GM12892 (cell line): ENCODE results near the gene TATDN3.
"Not testable (repeated sequence)": the region's sequence is repeated elsewhere in the genome, so short reads cannot be mapped to it uniquely, and the experiment has no call there.

Experiments used
- DNase-seq: peaks from one replicate; pipeline ENCODE4 v3.0.0; 2011; ENCODE audit not compliant: insufficient read length
- FAIRE-seq: peaks from 2 replicates; lab custom pipeline; 2011; peaks lifted over from hg19 to GRCh38; lab: Jason Lieb, UNC
- POLR2A ChIP-seq: IDR thresholded peaks from 2 replicates; pipeline ENCODE4 v1.6.1; 2011; ENCODE audit warnings: low read depth, low read length, control low read depth
- POLR2AphosphoS5 ChIP-seq: IDR thresholded peaks from 2 replicates; pipeline ENCODE4 v1.6.1; 2011; ENCODE audit warnings: low read depth, low read length, control low read depth
- TAF1 ChIP-seq: IDR thresholded peaks from 2 replicates; pipeline ENCODE4 v1.6.1; 2011; ENCODE audit warnings: low read depth, mild to moderate bottlenecking, control low read depth, low read length, borderline replicate concordance

TATDN3 gene

DNA sequence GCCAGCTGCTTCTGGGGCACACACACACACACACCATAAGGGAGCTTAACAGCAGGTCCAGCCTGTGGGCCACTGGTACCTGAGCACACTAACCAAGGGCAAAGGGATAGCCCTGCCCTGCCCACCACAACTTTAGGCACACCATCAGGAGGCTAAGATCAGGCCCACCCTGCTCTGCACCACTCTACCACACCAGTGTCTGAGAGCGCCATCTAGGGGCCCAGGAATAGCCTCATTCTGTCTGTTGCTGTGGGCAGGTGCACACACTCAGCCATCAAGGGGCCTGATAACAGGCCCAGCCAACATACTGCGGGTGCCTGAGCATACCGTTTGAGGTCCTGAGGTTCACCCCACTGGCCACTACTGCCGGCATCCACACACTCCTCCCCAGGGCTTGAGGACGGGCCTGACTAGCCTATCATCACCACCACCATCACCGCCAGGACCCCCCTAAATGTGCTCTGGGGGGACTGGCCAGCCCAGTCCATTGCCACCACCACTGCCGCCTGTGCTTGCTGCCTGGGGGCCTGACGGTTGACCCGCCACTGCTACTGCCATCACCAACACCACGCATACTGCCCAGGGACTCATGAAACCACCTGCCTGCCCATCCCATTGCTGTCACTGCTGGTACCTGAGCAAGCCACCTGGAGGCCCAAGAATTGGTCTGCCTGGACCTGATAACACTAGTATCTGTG lies 31.4 kb upstream of the TATDN3 start:
- TF ChIP-seq POLR2A (no peak), TAF1 (no peak), POLR2AphosphoS5 (no peak)
- peak; percentile 29 for DNase-seq
- peak; percentile 72 for FAIRE-seq

GRCh38 chr1:212762234-212762633 lies 29.5 kb upstream of the TATDN3 start:
- no peak for FAIRE-seq
- TF ChIP-seq POLR2A: no peak
- TF ChIP-seq TAF1: no peak
- TF ChIP-seq POLR2AphosphoS5: no peak
- no peak for DNase-seq

- DNase-seq (no peak), FAIRE-seq (no peak)
- TF ChIP-seq POLR2AphosphoS5 (no peak), TAF1 (no peak), POLR2A (no peak)
Observed at GRCh38 chr1:212762839-212763238, 28.9 kb upstream of the TATDN3 start.

DNA sequence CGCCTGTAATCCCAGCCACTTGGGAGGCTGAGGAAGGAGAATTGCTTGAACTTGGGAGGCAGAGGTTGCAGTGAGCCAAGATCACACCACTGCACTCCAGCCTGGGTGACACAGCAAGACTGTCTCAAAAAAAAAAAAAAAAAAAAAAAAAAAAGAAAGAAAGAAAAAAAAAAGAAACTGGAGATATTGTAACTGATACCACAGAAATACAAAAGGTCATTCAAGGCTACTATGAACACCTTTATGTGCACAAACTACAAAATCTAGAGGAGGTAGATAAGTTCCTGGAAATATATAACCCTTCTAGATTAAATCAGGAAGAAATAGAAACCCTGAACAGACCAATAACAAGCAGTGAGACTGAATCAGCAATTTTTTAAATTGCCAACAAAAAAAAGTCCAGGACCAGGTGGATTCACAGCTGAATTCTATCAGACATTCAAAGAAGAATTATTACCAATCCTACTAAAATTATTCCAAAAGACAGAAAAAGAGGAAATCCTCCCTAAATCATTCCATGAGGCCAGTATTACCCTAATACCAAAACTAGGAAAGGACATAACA lies 26.9 kb upstream of the TATDN3 start:
- not testable (repeated sequence) for FAIRE-seq, DNase-seq

DNA sequence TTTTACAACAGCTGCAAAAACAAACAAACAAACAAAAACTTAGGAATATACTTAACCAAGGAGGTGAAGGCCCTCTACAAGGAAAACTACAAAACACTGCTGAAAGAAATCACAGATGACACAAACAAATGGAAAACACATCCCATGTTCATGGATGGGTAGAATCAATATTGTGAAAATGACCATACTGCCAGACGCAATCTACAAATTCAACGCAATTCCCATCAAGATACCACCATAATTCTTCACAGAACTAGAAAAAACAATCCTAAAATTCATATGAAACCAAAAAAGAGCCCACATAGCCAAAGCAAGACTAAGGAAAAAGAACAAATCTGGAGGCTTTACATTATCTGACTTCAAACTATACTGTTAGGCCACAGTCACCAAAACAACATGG lies 24.9 kb upstream of the TATDN3 start:
- not testable (repeated sequence) for FAIRE-seq, DNase-seq

GRCh38 chr1:212769459-212770167 lies 22.1 kb upstream of the TATDN3 start:
- FAIRE-seq (peak; percentile 9), DNase-seq (no peak)
- no peak for TF ChIP-seq POLR2AphosphoS5
- TF ChIP-seq POLR2A: no peak
- no peak for TF ChIP-seq TAF1

DNA sequence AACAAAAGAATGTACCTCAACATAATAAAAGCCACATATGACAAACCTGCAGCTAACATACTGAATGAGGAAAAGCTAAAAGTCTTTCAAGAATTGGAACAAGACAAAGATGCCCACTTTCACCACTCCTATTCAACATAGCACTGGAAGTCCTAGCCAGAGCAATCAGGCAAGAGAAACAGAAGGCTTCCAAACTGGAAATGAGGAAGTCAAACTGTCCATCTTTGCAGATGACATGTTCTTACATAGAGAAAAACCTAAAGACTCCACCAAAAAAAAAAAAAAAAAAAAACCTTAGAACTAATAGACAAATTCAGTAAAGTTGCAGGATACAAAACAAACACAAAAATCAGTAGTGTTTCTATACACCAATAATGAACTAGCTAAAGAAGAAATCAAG lies 20.4 kb upstream of the TATDN3 start:
- DNase-seq (no peak), FAIRE-seq (no peak)
- no peak for TF ChIP-seq POLR2AphosphoS5
- TF ChIP-seq TAF1: no peak
- no peak for TF ChIP-seq POLR2A

DNA sequence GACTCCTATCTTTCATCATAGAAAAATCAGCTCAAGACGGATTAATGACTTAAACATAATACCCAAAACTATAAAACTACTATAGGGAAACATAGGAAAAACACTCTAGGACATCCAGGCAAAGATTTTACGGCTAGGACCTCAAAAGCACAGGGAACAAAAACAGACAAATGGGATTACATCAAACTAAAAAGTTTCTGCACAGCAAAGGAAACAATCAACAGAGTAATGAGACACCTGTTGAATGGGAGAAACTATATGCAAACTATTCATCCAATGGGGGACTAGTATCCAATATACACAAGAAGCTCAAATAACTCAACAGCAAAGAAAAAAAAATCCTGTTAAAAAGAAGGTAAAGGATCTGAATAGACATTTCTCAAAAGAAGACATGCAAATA lies 18.7 kb upstream of the TATDN3 start:
- FAIRE-seq (no peak), DNase-seq (no peak)
- TF ChIP-seq POLR2AphosphoS5 (no peak), TAF1 (no peak), POLR2A (no peak)

- FAIRE-seq (peak; percentile 27), DNase-seq (no peak)
Observed at GRCh38 chr1:212774584-212774983, 17.1 kb upstream of the TATDN3 start.

DNA sequence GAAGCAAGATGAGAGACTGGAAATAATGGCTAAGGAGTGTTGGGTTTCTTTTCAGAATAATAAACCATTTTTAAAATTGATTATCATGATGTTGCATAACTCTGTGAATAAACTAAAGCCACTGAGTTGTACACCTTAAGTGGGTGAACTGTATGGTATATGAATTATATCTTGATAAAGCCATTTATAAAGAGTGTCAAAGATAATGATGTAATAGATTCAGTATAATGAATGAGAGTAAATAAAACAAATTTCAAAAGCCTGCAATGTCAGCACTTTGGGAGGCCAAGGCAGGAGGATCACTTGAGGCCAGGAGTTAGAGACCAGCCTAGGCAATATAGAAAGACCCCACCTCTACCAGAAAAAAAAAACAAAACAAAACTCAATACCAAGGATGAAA lies 16.5 kb upstream of the TATDN3 start:
- TF ChIP-seq POLR2A: no peak
- FAIRE-seq (no peak), DNase-seq (no peak)

More at GRCh38 chr1:212774584-212774983, 17.1 kb upstream of the TATDN3 start:
- no peak for TF ChIP-seq TAF1
- TF ChIP-seq POLR2AphosphoS5: no peak
- TF ChIP-seq POLR2A: no peak

- TF ChIP-seq TAF1 (no peak), POLR2A (no peak), POLR2AphosphoS5 (no peak)
- FAIRE-seq: no peak
- DNase-seq: no peak
Observed at GRCh38 chr1:212777151-212777550, 14.5 kb upstream of the TATDN3 start.

GRCh38 chr1:212779086-212779485 lies 12.6 kb upstream of the TATDN3 start:
- not testable (repeated sequence) for DNase-seq, FAIRE-seq
